Ascending aorta (tissue), 2 donors: Measurements from ENCODE around the gene SND1. TPM values are rescaled to one million over a fixed set of nuclear protein-coding genes. Genes with fewer than 3 reads are reported as not detected.

ENCODE experiments used
- DNase-seq, 2 donors: peaks; one replicate each; pipeline ENCODE4 v3.0.0-alpha.2; 2019; ENCODE audit warnings: low spot score in 2 of 2
- H3K27ac ChIP-seq, 2 donors: fragments of 200-600 bp; sonication (generic); one replicate each; pipeline ENCODE4 v1.5.1; 2016 to 2017; ENCODE audit warnings: mild to moderate bottlenecking in 1 of 2
- H3K27me3 ChIP-seq: fragments of 200-600 bp; sonication (generic); one replicate; pipeline ENCODE4 v1.5.1; 2017
- H3K36me3 ChIP-seq, 2 donors: fragments of 200-600 bp; sonication (generic); one replicate each; pipeline ENCODE4 v1.5.1; 2016
- H3K4me1 ChIP-seq, 2 donors: fragments of 200-600 bp; sonication (generic); one replicate each; pipeline ENCODE4 v1.5.1; 2016 to 2017; ENCODE audit warnings: mild to moderate bottlenecking in 1 of 2
- H3K4me3 ChIP-seq, 2 donors: fragments of 200-600 bp; sonication (generic); one replicate each; pipeline ENCODE4 v1.5.1; 2016 to 2017; ENCODE audit warnings: mild to moderate bottlenecking in 1 of 2
- H3K9me3 ChIP-seq, 2 donors: fragments of 200-600 bp; sonication (generic); one replicate each; pipeline ENCODE4 v1.5.1; 2016
- CTCF ChIP-seq, 3 experiments: fragments of 200-600 bp in 2 of 3; fragments of 450-650 bp in 1 of 3; sonication (generic) in 2 of 3; IDR thresholded peaks; one replicate each; pipeline ENCODE4 v1.5.1; 2016 to 2019; ENCODE audit warnings: antibody characterized with exemption in 3 of 3, mild to moderate bottlenecking in 1 of 3, moderate library complexity in 1 of 3
- intact Hi-C: fragments of 100-400 bp; cut with DNase I; formaldehyde crosslinking; loops from one replicate; pipeline ENCODE4 v1.15.1; 2023
- total RNA-seq: library from RNA; depleted of rRNA; stranded (reverse); fragments of >200 nt; gene quantifications from one replicate; pipeline ENCODE4 v1.1.0, GENCODE V29; 2016

Gene SND1
- total RNA-seq, 1 donor from 2014 or later, result 93.8 TPM

DNA sequence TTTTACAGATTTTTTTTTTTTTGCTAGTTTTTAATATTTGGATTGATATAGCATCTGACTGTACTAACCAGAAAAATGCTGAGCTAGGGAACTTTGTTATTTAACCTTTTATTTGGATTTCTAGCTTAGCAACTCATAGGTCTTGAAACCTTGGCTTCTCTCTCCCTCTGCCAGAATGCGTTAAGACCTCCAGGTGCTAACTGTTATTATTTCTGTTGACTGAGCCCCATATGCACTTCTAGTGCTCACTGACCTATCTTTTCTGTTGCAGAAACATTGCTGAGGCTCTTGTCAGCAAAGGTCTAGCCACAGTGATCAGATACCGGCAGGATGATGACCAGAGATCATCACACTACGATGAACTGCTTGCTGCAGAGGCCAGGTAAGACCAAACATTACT is 235.6 kb downstream of the SND1 start:
- DNase-seq, result no peak
- Histone ChIP-seq H3K27me3 (no peaks in the 10 kb centered on the region), H3K9me3 (no peaks in the 10 kb centered on the region), H3K4me3 (no peak overlapping the region), H3K4me1 (peaks cover 6 to 10% of the 10 kb centered on the region in 2 donors), H3K36me3 (peaks cover 0 to 13% of the 10 kb centered on the region in 2 donors), H3K27ac (no peak overlapping the region)
- intact Hi-C loops, result no loop called here
- no peak for TF ChIP-seq CTCF (IDR thresholded peaks at IDR 0.05)

DNA sequence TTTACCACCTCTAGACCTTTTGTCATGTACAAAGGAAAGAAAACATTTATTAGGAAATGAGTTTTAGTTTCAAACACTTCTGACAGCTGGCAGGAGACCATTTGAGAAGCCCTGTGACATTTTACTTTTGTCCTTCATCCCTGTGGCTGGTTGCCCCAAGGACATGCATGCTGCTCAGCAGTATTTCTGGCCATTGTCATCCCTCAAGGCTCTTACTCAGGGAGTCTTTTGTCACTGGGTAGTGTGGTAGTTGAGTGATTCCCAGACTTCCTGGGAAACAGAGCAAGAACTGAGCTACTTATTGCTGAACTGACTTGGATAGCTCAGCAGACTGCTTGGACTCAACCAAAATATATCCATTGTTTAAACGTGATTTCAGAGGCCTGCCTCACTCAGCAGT is 236.4 kb downstream of the SND1 start:
- Histone ChIP-seq H3K27ac (no peak overlapping the region), H3K27me3 (no peaks in the 10 kb centered on the region), H3K9me3 (no peaks in the 10 kb centered on the region), H3K4me1 (peaks cover 6 to 10% of the 10 kb centered on the region in 2 donors), H3K36me3 (peaks cover 0 to 13% of the 10 kb centered on the region in 2 donors), H3K4me3 (no peak overlapping the region)
- no peak for TF ChIP-seq CTCF (IDR thresholded peaks at IDR 0.05)
- intact Hi-C loops, result no loop called here
- DNase-seq, result no peak

GRCh38 chr7:127888825-127889224 is 236.8 kb downstream of the SND1 start:
- intact Hi-C loops, result no loop called here
- H3K4me1 ChIP-seq, result peaks cover 6 to 10% of the 10 kb centered on the region in 2 donors
- TF ChIP-seq CTCF (IDR thresholded peaks at IDR 0.05), result no peak

GRCh38 chr7:127889677-127890076 is 237.7 kb downstream of the SND1 start:
- Histone ChIP-seq H3K27ac (no peak overlapping the region), H3K27me3 (no peaks in the 10 kb centered on the region), H3K4me3 (no peak overlapping the region), H3K36me3 (peaks cover 0 to 13% of the 10 kb centered on the region in 2 donors), H3K9me3 (no peaks in the 10 kb centered on the region), H3K4me1 (peaks cover 6 to 10% of the 10 kb centered on the region in 2 donors)
- no peak for DNase-seq
- intact Hi-C loops, result no loop called here
- TF ChIP-seq CTCF (IDR thresholded peaks at IDR 0.05), result no peak

More at GRCh38 chr7:127888825-127889224, 236.8 kb downstream of the SND1 start:
- peaks cover 0 to 13% of the 10 kb centered on the region in 2 donors for H3K36me3 ChIP-seq
- no peaks in the 10 kb centered on the region for H3K9me3 ChIP-seq
- no peak overlapping the region for H3K4me3 ChIP-seq
- H3K27me3 ChIP-seq, result no peaks in the 10 kb centered on the region
- H3K27ac ChIP-seq, result no peak overlapping the region
- no peak for DNase-seq

DNA sequence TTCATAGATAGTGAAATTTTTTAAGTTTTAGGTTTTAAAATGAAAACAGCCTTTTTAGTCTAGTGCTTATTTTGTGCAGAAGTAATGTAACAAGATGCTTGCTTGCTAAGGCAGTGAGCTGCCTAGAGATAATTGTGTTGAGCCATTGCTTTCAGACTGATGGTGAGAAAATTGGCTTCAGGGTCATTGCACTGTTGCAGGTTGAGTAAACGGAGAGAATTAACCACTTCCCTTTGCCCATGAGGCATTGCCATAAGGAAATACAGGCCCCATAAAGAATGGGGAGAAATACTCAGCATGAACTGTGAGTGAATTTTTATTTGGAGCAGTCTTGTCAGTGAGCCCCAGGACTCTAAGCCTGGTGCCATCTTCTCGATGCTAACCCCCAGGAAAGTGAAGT is 238.7 kb downstream of the SND1 start:
- Histone ChIP-seq H3K27ac (no peak overlapping the region), H3K4me1 (peaks cover 0 to 3% of the 10 kb centered on the region in 2 donors)
- intact Hi-C loops, result no loop called here

More for the DNA sequence above, 238.7 kb downstream of the SND1 start:
- Histone ChIP-seq H3K27me3 (no peaks in the 10 kb centered on the region), H3K4me3 (no peak overlapping the region), H3K36me3 (peaks cover 0 to 13% of the 10 kb centered on the region in 2 donors), H3K9me3 (no peaks in the 10 kb centered on the region)
- DNase-seq, result no peak
- no peak for TF ChIP-seq CTCF (IDR thresholded peaks at IDR 0.05)
